Measurements from ENCODE around the gene ARHGAP26.
A peak's percentile ranks its signal among the peaks of the same experiment; 100 is the strongest.

ARHGAP26 gene

DNA sequence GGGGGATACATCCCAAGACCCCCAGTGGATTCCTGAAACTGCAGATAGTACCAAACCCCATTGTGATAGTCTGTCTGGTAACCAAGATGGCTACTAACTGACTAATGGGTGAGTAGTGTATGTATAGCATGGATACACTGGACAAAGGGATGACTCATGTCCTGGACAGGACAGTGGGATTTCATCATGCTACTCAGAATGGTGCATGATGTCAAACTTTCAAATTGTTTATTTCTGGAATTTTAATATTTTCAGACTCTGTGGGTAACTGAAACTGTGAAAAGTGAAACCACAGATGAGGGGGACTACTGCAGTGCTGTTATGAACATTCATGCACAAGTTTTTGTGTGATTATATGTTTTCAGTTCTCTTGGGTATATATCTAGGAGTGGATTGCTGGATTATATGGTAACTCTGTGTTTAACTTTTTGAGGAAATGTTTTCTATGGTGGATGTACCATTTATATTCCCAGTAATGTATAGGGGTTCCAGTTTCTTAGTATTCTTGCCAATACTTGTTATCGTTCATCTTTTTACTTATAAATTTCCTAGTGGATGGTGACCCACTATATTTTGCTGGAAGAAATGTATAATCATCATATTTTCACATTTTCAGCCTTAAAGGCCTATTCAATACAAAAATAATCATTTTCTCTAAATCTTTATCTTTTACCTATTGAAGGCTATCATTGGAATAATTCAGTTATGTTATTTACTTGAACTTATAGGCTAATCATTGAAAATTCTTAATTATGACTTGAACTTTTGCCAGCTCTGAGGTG lies 492.4 kb downstream of the ARHGAP26 start:
- ATAC-seq = peak; percentile 17 to 39

DNA sequence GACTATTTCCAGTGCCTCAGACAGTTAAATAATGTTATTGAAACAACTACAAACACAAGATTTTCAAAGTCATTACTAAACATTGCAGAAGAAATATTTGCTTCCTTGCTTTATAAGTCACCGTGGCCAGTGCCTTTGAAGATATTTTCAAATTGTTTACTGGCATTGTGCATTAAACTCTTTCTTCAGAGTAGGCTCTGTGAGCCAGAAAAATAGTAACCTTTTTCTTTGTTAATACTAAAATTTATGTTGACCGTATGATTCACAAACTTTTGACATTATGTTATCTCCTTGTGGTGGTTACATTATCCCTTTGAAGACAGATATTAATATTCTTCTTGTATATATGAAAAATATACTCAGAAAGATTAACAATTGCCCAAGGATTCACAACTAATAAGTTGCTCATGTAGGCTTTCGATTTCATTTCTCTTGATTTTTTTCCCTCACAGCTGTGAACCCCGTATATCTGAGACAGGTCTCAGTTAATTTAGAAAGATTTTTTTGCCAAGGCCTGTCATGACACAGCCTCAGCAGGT lies 493.2 kb downstream of the ARHGAP26 start:
- no peak for ATAC-seq

DNA sequence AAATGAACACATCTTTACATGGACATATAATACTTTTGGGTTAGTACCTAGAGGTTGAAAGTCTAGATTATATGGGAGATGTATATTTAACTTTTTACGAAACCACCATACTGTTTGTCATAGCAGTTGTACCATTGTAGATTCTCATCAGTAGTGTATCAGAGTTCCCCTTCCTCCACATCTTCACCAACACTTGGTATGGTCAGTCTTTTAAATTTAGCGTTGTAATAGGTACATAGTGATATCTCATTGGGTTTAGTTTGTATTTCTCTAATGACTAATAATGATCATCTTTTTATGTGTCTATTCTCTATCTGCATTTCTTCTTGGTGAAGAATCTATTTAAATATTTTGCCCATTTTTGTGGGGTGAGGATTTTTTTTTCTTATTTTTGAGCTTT lies 495.8 kb downstream of the ARHGAP26 start:
- ATAC-seq = no peak

DNA sequence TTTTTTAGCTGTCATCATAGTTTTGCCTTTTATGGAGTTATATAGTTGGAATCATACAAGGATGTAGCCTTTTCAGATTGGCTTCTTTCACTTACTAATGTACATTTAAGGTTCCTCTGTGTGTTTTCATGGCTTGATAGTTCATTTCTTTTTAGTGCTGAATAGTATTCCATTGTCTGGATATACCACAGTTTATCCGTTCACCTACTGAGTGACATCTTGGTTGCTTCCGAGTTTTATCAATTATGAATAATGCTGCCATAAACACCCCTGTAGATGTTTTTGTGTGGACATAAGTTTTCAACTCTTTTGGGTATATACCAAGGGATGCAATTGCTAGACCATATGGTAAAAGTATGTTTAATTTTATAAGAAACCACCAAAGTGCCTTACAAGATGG lies 497.0 kb downstream of the ARHGAP26 start:
- ATAC-seq = no peak

DNA sequence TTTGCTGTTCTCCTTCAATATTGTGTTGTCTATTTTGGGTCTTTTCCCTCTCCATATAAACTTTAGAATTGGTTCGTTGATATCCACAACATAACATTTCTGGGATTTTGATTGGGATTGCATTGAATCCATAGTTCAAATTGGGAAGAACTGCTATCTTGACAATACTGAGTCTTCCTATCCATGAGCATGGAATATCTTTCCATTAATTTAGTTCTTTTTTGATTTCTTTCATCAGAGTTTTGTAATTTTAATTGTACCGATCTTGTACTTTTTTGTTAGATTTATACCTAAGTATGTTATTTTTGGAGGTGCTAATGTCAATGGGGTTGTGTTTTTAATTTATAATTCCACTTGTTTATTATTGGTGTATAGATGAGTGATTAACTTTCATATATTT lies 498.2 kb downstream of the ARHGAP26 start:
- no peak for ATAC-seq

- ATAC-seq = no peak
Observed at GRCh38 chr5:143271431-143271830, 501.3 kb downstream of the ARHGAP26 start.

DNA sequence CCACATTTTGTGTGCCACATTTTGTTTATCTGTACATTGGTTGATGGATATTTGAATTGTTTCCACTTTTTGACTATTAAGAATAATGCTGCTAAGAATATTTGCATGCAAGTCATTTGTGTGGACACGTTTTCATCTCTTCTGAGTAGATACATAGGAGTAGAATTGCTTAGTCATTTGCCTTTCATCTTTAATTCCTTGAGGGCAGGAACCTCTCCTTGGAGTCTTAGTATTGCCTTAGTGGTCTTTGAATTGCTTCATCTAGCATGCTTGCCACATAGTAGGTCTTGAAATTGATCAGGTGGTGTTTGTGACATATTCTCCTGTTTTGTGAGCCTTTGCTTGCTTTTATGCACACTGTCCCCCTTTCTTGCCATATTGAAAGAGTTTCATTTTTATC lies 504.8 kb downstream of the ARHGAP26 start:
- ATAC-seq = no peak

GRCh38 chr5:143275512-143276363 lies 505.6 kb downstream of the ARHGAP26 start:
- no peak for ATAC-seq

- ATAC-seq = no peak
Observed at GRCh38 chr5:143277536-143277935, 507.4 kb downstream of the ARHGAP26 start.
